Gastrocnemius medialis (tissue), 4 donors: ENCODE measurements around the gene BRIP1. TPM values are rescaled to one million over a fixed set of nuclear protein-coding genes. Genes with fewer than 3 reads are reported as not detected.

Experiments
- ATAC-seq, 2 donors: fragments of 150-250 bp; one replicate each; pipeline ENCODE4 v1.9.1; 2016
- DNase-seq, 2 donors: peaks; one replicate each; pipeline ENCODE4 v3.0.0-alpha.2; 2019
- H3K27ac ChIP-seq, 4 donors: fragments of 200-600 bp; sonication (generic); 1 replicate in 1 of 4; 2 replicates in 3 of 4; pipeline ENCODE4 v1.5.1; 2016 to 2018; ENCODE audit warnings: mild to moderate bottlenecking in 2 of 4, moderate library complexity in 1 of 4
- H3K27me3 ChIP-seq, 3 donors: fragments of 200-600 bp; sonication (generic) in 2 of 3; 1 replicate in 1 of 3; 2 replicates in 2 of 3; pipeline versions ENCODE4 v1.5.1 to v1.6.0; 2016 to 2019; ENCODE audit warnings: mild to moderate bottlenecking in 1 of 3, moderate library complexity in 1 of 3
- H3K36me3 ChIP-seq, 2 donors: fragments of 200-600 bp; sonication (generic) in 1 of 2; one replicate each; pipeline ENCODE4 v1.5.1; 2017 to 2018
- H3K4me1 ChIP-seq, 2 donors: fragments of 200-600 bp; sonication (generic) in 1 of 2; one replicate each; pipeline ENCODE4 v1.5.1; 2016 to 2017; ENCODE audit warnings: mild to moderate bottlenecking in 2 of 2
- H3K4me3 ChIP-seq, 4 donors: fragments of 200-600 bp; sonication (generic) in 3 of 4; 1 replicate in 1 of 4; 2 replicates in 3 of 4; pipeline ENCODE4 v1.5.1; 2016 to 2019; ENCODE audit warnings: mild to moderate bottlenecking in 2 of 4
- H3K9me3 ChIP-seq, 3 donors: fragments of 200-600 bp; sonication (generic) in 2 of 3; 1 replicate in 1 of 3; 2 replicates in 2 of 3; pipeline ENCODE4 v1.5.1; 2016 to 2019
- CTCF ChIP-seq, 5 experiments: fragments of 450-650 bp in 3 of 5; fragments of 200-600 bp in 2 of 5; sonication (generic) in 2 of 5; IDR thresholded peaks in 4 of 5; conservative IDR thresholded peaks in 1 of 5; 1 replicate in 4 of 5; 2 replicates in 1 of 5; pipeline ENCODE4 v1.5.1; 2016 to 2019; ENCODE audit warnings: antibody characterized with exemption in 5 of 5, mild to moderate bottlenecking in 3 of 5, moderate library complexity in 3 of 5
- POLR2A ChIP-seq, 2 donors: fragments of 450-650 bp; IDR thresholded peaks; one replicate each; pipeline ENCODE4 v1.6.1; 2017; ENCODE audit warnings: antibody characterized with exemption in 2 of 2, mild to moderate bottlenecking in 2 of 2, moderate library complexity in 2 of 2
- in situ Hi-C, 4 donors: fragments of 200-750 bp; cut with MboI; loops; one replicate each; pipeline versions ENCODE4 v1.15.0 to v1.8.0; 2017; ENCODE audit warnings: low sequenced_read_pairs in 4 of 4
- intact Hi-C: fragments of 100-400 bp; cut with DNase I; formaldehyde crosslinking; loops from one replicate; pipeline ENCODE4 v1.15.1; 2023; ENCODE audit warnings: low total_unique reads
- total RNA-seq, 4 donors: library from RNA; depleted of rRNA; stranded (reverse); fragments of >200 nt; gene quantifications; one replicate each; pipeline versions ENCODE4 v1.1.0 to v1.2.3, GENCODE V29; 2016

BRIP1 gene
- total RNA-seq, 4 donors from 2014 or later = 0.09 to 0.13 TPM; not detected in 2

- no peak for ATAC-seq
- in situ Hi-C loops = loop anchor here in 1 of 4 donors (10.0 kb wide), 1 partner anchor 211 kb away; no protein-coding TSS in a partner anchor
- TF ChIP-seq CTCF (IDR thresholded peaks at IDR 0.05 in 4 of 5, conservative IDR thresholded peaks at IDR 0.05 in 1 of 5) (no peak), POLR2A (IDR thresholded peaks at IDR 0.05) (no peak)
- no peak overlapping the region for H3K27ac ChIP-seq
- DNase-seq = no peak
- intact Hi-C loops = no loop called here
- H3K36me3 ChIP-seq = no peaks in the 10 kb centered on the region
- H3K4me1 ChIP-seq = no peaks in the 10 kb centered on the region
- H3K4me3 ChIP-seq = no peak overlapping the region
- H3K27me3 ChIP-seq = no peaks in the 10 kb centered on the region
- peaks cover 0 to 5% (median 0%) of the 10 kb centered on the region in 3 donors for H3K9me3 ChIP-seq
Measured at GRCh38 chr17:61634011-61634539, 229.3 kb downstream of the BRIP1 start.

GRCh38 chr17:61632826-61633225, 230.5 kb downstream of the BRIP1 start:
- in situ Hi-C loops = loop anchor here in 1 of 4 donors (10.0 kb wide), 1 partner anchor 212 kb away; no protein-coding TSS in a partner anchor
- ATAC-seq = no peak

GRCh38 chr17:61631800-61632199, 231.5 kb downstream of the BRIP1 start:
- H3K9me3 ChIP-seq = peaks cover 0 to 5% (median 0%) of the 10 kb centered on the region in 3 donors
- DNase-seq = no peak
- H3K27ac ChIP-seq = no peak overlapping the region
- no peak for TF ChIP-seq CTCF (IDR thresholded peaks at IDR 0.05 in 4 of 5, conservative IDR thresholded peaks at IDR 0.05 in 1 of 5)
- no peak for TF ChIP-seq POLR2A (IDR thresholded peaks at IDR 0.05)
- ATAC-seq = no peak
- intact Hi-C loops (no loop called here), in situ Hi-C loops (loop anchor here in 1 of 4 donors (10.0 kb wide), 1 partner anchor 213 kb away; no protein-coding TSS in a partner anchor)
- H3K36me3 ChIP-seq = no peaks in the 10 kb centered on the region
- no peaks in the 10 kb centered on the region for H3K4me1 ChIP-seq
- H3K27me3 ChIP-seq = no peaks in the 10 kb centered on the region
- H3K4me3 ChIP-seq = no peak overlapping the region

More at GRCh38 chr17:61632826-61633225, 230.5 kb downstream of the BRIP1 start:
- peaks cover 0 to 5% (median 0%) of the 10 kb centered on the region in 3 donors for H3K9me3 ChIP-seq
- TF ChIP-seq POLR2A (IDR thresholded peaks at IDR 0.05) (no peak), CTCF (IDR thresholded peaks at IDR 0.05 in 4 of 5, conservative IDR thresholded peaks at IDR 0.05 in 1 of 5) (no peak)
- no peaks in the 10 kb centered on the region for H3K4me1 ChIP-seq
- no peaks in the 10 kb centered on the region for H3K27me3 ChIP-seq
- no peak overlapping the region for H3K4me3 ChIP-seq
- intact Hi-C loops = no loop called here
- no peak overlapping the region for H3K27ac ChIP-seq
- no peak for DNase-seq
- H3K36me3 ChIP-seq = no peaks in the 10 kb centered on the region

Other genes starting within 250 kb of the BRIP1 start
- gene INTS2, start 64.5 kb upstream of the BRIP1 start, total RNA-seq = 10 to 100 TPM in 1 of 4 donors, 1 to 10 TPM in 3; 3.3 to 12.0 (median 6.1) TPM
- gene MED13, start 201.8 kb upstream of the BRIP1 start, total RNA-seq = 100 to 1,000 TPM in 1 of 4 donors, 10 to 100 TPM in 3; 54.9 to 142 (median 67.8) TPM